Panc1 (cell line): ENCODE data around the gene DIP2C.

ENCODE experiments used
- CTCF ChIP-seq: fragments of 450-650 bp; IDR thresholded peaks from 2 replicates; pipeline ENCODE4 v1.5.1; 2017; ENCODE audit warnings: mild to moderate bottlenecking
- POLR2AphosphoS5 ChIP-seq: IDR thresholded peaks from 2 replicates; pipeline ENCODE4 v1.6.1; 2012; ENCODE audit warnings: mild to moderate bottlenecking, low read depth, low read length, moderate library complexity
- REST ChIP-seq, 2 experiments: IDR thresholded peaks; 2 replicates each; pipeline ENCODE4 v1.6.1; 2011 to 2012; ENCODE audit warnings: low read depth in 2 of 2, control low read depth in 1 of 2, low read length in 1 of 2, mild to moderate bottlenecking in 1 of 2, moderate library complexity in 1 of 2; ENCODE audit not compliant: insufficient read depth in 1 of 2
- SIN3A ChIP-seq: IDR thresholded peaks from 2 replicates; pipeline ENCODE4 v1.6.1; 2012; ENCODE audit warnings: low read depth, mild to moderate bottlenecking, low read length, moderate library complexity, borderline replicate concordance; ENCODE audit not compliant: insufficient read depth

GRCh38 chr10:612696-613095 is 76.8 kb downstream of the DIP2C start:
- TF ChIP-seq CTCF (no peak), SIN3A (no peak), POLR2AphosphoS5 (no peak), REST (IDR thresholded peaks at IDR 0.05; ENCODE audit: insufficient read depth in 1 of 2, low read depth in 2 of 2, low read length in 1 of 2) (no peak)
